Loucy (cell line): ENCODE measurements around the gene THOP1.

Experiments
- EZH2phosphoT487 ChIP-seq: fragments of 200-600 bp; IDR thresholded peaks from 2 replicates; pipeline ENCODE4 v1.6.1; 2018; ENCODE audit warnings: antibody characterized with exemption, mild to moderate bottlenecking, moderate library complexity, borderline replicate concordance
- TF ChIP-seq, protein P1 (sequence below): fragments of 200-600 bp; sonication (generic); conservative IDR thresholded peaks from 2 replicates; pipeline ENCODE4 v1.5.1; 2014; ENCODE audit warnings: mild to moderate bottlenecking, antibody characterized with exemption, low read length

DNA sequence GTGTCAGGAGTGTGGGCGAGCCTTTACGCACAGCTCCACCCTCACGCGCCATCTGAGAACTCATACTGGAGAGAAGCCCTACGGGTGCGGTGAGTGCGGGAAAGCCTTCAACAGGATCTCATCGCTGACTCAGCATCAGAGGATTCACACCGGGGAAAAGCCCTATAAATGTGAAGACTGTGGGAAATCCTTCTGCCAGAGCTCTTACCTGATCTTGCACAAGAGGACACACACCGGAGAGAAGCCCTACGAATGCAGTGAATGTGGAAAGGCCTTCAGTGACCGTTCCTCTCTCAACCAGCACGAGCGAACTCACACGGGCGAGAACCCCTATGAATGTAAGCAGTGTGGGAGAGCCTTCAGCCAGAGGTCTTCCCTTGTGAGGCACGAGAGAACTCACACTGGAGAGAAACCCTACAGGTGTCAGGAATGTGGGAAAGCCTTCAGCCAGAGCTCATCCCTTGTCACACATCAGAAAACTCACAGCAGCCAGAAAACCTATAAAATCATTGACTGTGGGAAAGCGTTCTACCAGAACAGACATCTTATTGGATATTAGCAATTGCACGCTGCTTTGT is 49.1 kb downstream of the THOP1 start:
- TF ChIP-seq, protein P1, sequence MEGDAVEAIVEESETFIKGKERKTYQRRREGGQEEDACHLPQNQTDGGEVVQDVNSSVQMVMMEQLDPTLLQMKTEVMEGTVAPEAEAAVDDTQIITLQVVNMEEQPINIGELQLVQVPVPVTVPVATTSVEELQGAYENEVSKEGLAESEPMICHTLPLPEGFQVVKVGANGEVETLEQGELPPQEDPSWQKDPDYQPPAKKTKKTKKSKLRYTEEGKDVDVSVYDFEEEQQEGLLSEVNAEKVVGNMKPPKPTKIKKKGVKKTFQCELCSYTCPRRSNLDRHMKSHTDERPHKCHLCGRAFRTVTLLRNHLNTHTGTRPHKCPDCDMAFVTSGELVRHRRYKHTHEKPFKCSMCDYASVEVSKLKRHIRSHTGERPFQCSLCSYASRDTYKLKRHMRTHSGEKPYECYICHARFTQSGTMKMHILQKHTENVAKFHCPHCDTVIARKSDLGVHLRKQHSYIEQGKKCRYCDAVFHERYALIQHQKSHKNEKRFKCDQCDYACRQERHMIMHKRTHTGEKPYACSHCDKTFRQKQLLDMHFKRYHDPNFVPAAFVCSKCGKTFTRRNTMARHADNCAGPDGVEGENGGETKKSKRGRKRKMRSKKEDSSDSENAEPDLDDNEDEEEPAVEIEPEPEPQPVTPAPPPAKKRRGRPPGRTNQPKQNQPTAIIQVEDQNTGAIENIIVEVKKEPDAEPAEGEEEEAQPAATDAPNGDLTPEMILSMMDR: no peak
- no peak for TF ChIP-seq EZH2phosphoT487
